ENCODE results near the gene DGLUCY. TPM values are rescaled to one million over a fixed set of nuclear protein-coding genes. Genes with fewer than 3 reads are reported as not detected.

The DGLUCY gene
- total RNA-seq, 3 donors from 2014 or later: 32.6 to 35.7 (median 34.4) TPM

DNA sequence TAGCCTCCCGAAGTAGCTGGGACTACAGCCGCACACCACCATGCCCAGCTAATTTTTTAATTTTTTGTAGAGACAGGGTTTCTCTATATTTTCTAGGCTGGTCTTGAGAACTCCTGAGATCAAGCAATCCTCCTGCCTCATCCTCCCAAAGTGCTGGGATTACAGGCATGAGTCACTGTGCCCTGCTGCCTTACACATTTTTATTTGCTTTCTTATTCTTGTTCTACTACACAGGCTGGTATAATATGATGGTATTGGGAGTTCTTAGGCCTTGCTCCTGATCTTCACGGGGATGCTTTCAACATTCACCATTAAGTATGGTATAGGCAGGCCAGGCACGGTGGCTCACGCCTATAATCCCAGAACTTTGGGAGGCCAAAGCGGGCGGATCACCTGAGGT, 21.2 kb downstream of the DGLUCY start:
- no peak overlapping the region for H3K4me3 ChIP-seq
- no peaks in the 10 kb centered on the region for H3K36me3 ChIP-seq
- intact Hi-C loops (cut with DNase I; ENCODE audit: low total_unique reads): no loop called here
- H3K27me3 ChIP-seq: no peaks in the 10 kb centered on the region
- DNase-seq (ENCODE audit: low spot score in 2 of 2): no peak
- H3K27ac ChIP-seq: no peak overlapping the region
- H3K9me3 ChIP-seq: no peaks in the 10 kb centered on the region
- TF ChIP-seq POLR2AphosphoS5 (IDR thresholded peaks at IDR 0.05) (no peak), POLR2A (IDR thresholded peaks at IDR 0.05) (no peak)
- TF ChIP-seq, protein P1, sequence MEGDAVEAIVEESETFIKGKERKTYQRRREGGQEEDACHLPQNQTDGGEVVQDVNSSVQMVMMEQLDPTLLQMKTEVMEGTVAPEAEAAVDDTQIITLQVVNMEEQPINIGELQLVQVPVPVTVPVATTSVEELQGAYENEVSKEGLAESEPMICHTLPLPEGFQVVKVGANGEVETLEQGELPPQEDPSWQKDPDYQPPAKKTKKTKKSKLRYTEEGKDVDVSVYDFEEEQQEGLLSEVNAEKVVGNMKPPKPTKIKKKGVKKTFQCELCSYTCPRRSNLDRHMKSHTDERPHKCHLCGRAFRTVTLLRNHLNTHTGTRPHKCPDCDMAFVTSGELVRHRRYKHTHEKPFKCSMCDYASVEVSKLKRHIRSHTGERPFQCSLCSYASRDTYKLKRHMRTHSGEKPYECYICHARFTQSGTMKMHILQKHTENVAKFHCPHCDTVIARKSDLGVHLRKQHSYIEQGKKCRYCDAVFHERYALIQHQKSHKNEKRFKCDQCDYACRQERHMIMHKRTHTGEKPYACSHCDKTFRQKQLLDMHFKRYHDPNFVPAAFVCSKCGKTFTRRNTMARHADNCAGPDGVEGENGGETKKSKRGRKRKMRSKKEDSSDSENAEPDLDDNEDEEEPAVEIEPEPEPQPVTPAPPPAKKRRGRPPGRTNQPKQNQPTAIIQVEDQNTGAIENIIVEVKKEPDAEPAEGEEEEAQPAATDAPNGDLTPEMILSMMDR (IDR thresholded peaks at IDR 0.05): no peak
- H3K4me1 ChIP-seq: no peaks in the 10 kb centered on the region

DNA sequence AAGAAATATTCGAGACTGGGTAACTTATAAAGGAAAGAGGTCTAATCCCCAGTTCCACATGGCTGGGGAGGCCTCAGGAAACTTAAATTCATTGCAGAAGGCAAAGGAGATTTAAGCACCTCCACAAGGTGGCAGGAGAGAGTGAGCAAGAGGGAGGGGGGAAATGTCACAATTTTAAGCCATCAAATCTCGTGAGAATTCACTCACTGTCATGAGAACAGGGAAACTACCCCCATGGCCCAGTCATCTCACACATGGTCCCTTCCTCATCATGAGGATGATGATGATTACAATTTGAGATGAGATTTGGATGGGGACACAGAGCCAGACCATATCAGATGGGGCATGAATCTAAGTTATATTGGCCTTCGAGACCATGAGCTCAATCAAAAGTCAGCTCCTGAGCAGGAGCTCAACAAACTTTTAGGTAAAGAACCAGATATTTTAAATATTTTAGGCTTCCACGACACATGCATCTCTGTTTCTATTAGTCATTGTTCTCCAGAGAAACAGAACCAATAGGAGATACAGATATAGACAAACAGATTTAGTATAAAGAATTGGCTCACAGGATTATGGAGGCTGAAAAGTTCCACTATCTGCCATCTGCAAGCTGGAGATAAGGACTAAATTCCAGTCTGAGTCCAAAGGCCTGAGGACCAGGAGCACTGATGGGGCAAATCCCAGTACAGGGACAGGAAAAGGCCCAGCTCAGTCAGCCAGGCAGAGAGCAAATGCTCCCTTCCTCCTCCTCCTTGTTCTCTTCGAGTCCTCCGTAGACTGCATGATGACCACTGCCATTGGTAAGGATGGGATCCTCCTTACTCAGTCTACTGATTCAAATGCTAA, 24.9 kb downstream of the DGLUCY start:
- no peaks in the 10 kb centered on the region for H3K9me3 ChIP-seq
- no peak for DNase-seq (ENCODE audit: low spot score in 2 of 2)
- no peak overlapping the region for H3K27ac ChIP-seq
- no peaks in the 10 kb centered on the region for H3K4me1 ChIP-seq
- no peaks in the 10 kb centered on the region for H3K27me3 ChIP-seq
- TF ChIP-seq POLR2AphosphoS5 (IDR thresholded peaks at IDR 0.05): no peak
- TF ChIP-seq, protein P1 (IDR thresholded peaks at IDR 0.05): peak in 2 of 3 donors; percentile 35 to 38
- intact Hi-C loops (cut with DNase I; ENCODE audit: low total_unique reads): no loop called here
- no peak overlapping the region for H3K4me3 ChIP-seq
- H3K36me3 ChIP-seq: no peaks in the 10 kb centered on the region

DNA sequence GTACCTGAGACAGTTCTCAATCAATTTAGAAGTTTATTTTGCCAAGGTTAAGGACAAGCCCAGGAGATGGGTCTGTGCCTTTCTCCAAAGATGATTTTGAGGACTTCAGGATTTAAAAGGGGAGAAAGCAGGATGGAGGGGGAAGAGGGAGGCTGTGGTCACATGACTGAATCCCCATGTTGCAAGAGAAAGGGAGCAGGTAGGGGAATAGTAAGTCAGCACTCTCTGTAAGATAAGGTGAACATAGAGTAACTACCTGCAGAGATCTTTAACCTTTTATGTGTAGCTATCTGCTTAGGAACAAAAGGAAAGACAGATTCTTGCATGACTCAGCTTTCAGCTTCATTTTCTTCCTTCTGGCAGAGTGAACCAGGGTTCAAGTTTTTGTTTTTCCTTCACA, 25.9 kb downstream of the DGLUCY start:
- DNase-seq (ENCODE audit: low spot score in 2 of 2): no peak
- Histone ChIP-seq H3K27ac (no peak overlapping the region), H3K9me3 (no peaks in the 10 kb centered on the region), H3K4me1 (no peaks in the 10 kb centered on the region), H3K4me3 (no peak overlapping the region), H3K36me3 (no peaks in the 10 kb centered on the region), H3K27me3 (no peaks in the 10 kb centered on the region)
- TF ChIP-seq POLR2AphosphoS5 (IDR thresholded peaks at IDR 0.05) (no peak), POLR2A (IDR thresholded peaks at IDR 0.05) (no peak)
- TF ChIP-seq, protein P1 (IDR thresholded peaks at IDR 0.05): no peak
- intact Hi-C loops (cut with DNase I; ENCODE audit: low total_unique reads): no loop called here

DNA sequence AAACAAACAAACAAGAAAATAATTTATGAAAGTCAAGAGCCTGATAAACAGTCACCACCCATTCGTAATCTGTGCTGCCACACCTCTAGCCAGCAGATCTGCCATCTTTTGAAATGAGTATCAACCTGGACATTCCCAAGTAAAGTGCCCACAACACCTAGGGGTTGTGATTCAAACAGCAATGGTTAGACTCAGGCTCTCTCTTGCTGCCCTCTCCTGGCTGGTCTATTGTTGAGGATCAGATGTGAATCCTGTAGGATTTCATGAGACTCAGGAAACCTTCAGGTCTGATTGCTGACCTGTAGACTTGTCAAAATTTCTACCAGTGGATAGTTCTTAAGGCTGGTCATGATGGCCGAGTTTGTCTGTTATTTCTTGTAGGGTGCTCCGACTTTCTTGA, 26.8 kb downstream of the DGLUCY start:
- H3K27ac ChIP-seq: no peak overlapping the region
- no peak for DNase-seq (ENCODE audit: low spot score in 2 of 2)
- intact Hi-C loops (cut with DNase I; ENCODE audit: low total_unique reads): no loop called here

DNA sequence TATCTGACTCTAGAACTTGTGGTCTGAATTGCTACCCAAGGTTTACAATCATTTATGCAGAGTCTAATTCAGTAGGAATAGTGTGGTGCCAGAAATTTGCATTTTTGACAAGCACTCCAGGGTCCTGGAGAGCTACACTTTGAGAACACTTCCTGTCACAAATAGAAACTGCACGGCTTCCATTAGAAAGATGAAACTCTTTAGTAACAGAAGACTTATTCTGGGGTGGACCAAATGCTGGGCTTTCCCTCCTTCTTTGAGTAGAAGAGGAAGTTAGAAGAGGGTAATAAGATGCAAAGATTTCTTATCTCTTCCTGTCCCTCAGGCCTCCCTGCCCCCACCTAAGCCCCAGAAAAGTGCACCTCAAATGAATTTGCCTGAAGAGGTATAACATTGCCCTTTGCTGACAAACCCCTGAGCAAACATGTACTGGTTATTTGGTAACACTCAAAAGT, 28.4 kb downstream of the DGLUCY start:
- H3K4me3 ChIP-seq: no peak overlapping the region
- H3K36me3 ChIP-seq: no peaks in the 10 kb centered on the region
- intact Hi-C loops (cut with DNase I; ENCODE audit: low total_unique reads): no loop called here
- DNase-seq (ENCODE audit: low spot score in 2 of 2): no peak
- H3K27me3 ChIP-seq: no peaks in the 10 kb centered on the region
- TF ChIP-seq, protein P1 (IDR thresholded peaks at IDR 0.05): no peak
- no peak for TF ChIP-seq POLR2AphosphoS5 (IDR thresholded peaks at IDR 0.05)
- no peak for TF ChIP-seq POLR2A (IDR thresholded peaks at IDR 0.05)
- no peak overlapping the region for H3K27ac ChIP-seq
- no peaks in the 10 kb centered on the region for H3K9me3 ChIP-seq
- H3K4me1 ChIP-seq: no peaks in the 10 kb centered on the region

More for the DNA sequence above, 26.8 kb downstream of the DGLUCY start:
- Histone ChIP-seq H3K9me3 (no peaks in the 10 kb centered on the region), H3K36me3 (no peaks in the 10 kb centered on the region), H3K27me3 (no peaks in the 10 kb centered on the region), H3K4me3 (no peak overlapping the region), H3K4me1 (no peaks in the 10 kb centered on the region)
- TF ChIP-seq, protein P1 (IDR thresholded peaks at IDR 0.05): peak in 2 of 3 donors; percentile 47 to 59
- TF ChIP-seq POLR2AphosphoS5 (IDR thresholded peaks at IDR 0.05) (no peak), POLR2A (IDR thresholded peaks at IDR 0.05) (no peak)

Measured in breast epithelium (tissue), 4 donors.